K562 (cell line): Measurements from ENCODE around the gene TRPC1. TPM values are rescaled to one million over a fixed set of nuclear protein-coding genes. Genes with fewer than 3 reads are reported as not detected.
A peak's percentile ranks its signal among the peaks of the same experiment; 100 is the strongest.

Experiments
- ATAC-seq: fragments of 200-7000 bp; cut with Tn5 transposase; 3 replicates; pipeline ENCODE4 v1.9.1; 2020; ENCODE audit warnings: moderate library complexity
- BruUV-seq: library from RNA; stranded (reverse); fragments of 400-500 nt; replicated peaks from 2 replicates; lab custom pipeline; 2021; lab: Mats Ljungman, UMichigan
- CTCF ChIA-PET: fragments of 300-600 bp; formaldehyde crosslinking; extraction: SDS; loops from one replicate; lab custom pipeline; 2021; ENCODE audit warnings: low intra/inter-chr PET ratio; lab: Yijun Ruan, JAX
- POLR2A ChIA-PET: fragments of 300-600, 350-650 bp; sonication (Branson Sonifier 250); formaldehyde crosslinking; extraction: SDS; loops from one replicate; lab custom pipeline; 2021; ENCODE audit warnings: antibody characterized with exemption, inconsistent platforms; lab: Yijun Ruan, JAX
- DNase-seq, 4 experiments: peaks; one replicate each; pipeline versions ENCODE4 v3.0.0 to v3.0.0-alpha.2; 2011 to 2018; ENCODE audit warnings: low spot score in 3 of 4, mixed read lengths in 3 of 4; ENCODE audit errors: extremely low read depth in 1 of 4
- FAIRE-seq: peaks from 2 replicates; lab custom pipeline; 2011; peaks lifted over from hg19 to GRCh38; lab: Jason Lieb, UNC
- H2AFZ ChIP-seq: 2 replicates; pipeline ENCODE4 v1.6.0; 2011; ENCODE audit warnings: low read depth, low read length, control low read depth, inconsistent platforms
- H3K27ac ChIP-seq: fragments of 200-600 bp; 3 replicates; pipeline ENCODE4 v1.8.0; 2011; ENCODE audit warnings: low read depth, mild to moderate bottlenecking, control low read depth, inconsistent platforms, low read length, moderate library complexity, mixed read lengths; ENCODE audit errors: extremely low read depth
- H3K27me3 ChIP-seq, 2 experiments: fragments of 300-600 bp in 1 of 2; 2 replicates in 1 of 2; 3 replicates in 1 of 2; pipeline versions ENCODE4 v1.6.0 to v1.8.0; 2011; ENCODE audit warnings: inconsistent platforms in 2 of 2, low read length in 2 of 2, mild to moderate bottlenecking in 1 of 2, mixed read lengths in 1 of 2, moderate library complexity in 1 of 2; ENCODE audit not compliant: control insufficient read depth in 2 of 2, insufficient read depth in 2 of 2
- H3K36me3 ChIP-seq: fragments of 300-600 bp; 3 replicates; pipeline ENCODE4 v1.8.0; 2011; ENCODE audit warnings: mild to moderate bottlenecking, low read length, inconsistent platforms; ENCODE audit not compliant: control insufficient read depth, insufficient read depth
- H3K4me1 ChIP-seq, 2 experiments: fragments of 200-600 bp in 1 of 2; replicated peaks in 1 of 2; 2 replicates in 1 of 2; 3 replicates in 1 of 2; pipeline versions ENCODE4 v1.5.1 to v1.8.0; 2011; ENCODE audit warnings: inconsistent platforms in 2 of 2, low read length in 2 of 2, mild to moderate bottlenecking in 1 of 2, mixed read lengths in 1 of 2, moderate library complexity in 1 of 2; ENCODE audit not compliant: control insufficient read depth in 2 of 2, insufficient read depth in 2 of 2
- H3K4me2 ChIP-seq: 2 replicates; pipeline ENCODE4 v1.6.1; 2011; ENCODE audit warnings: low read length, control low read depth, inconsistent platforms, mixed read lengths; ENCODE audit not compliant: insufficient read depth
- H3K4me3 ChIP-seq: fragments of 200-600 bp; sonication (generic), shearing (Covaris generic); 2 replicates; pipeline ENCODE4 v1.5.1; 2016; ENCODE audit warnings: control low read depth, inconsistent platforms
- H3K79me2 ChIP-seq: fragments of 200-600 bp; 3 replicates; pipeline ENCODE4 v1.8.0; 2011; ENCODE audit warnings: low read length, inconsistent platforms; ENCODE audit not compliant: control insufficient read depth, insufficient read depth
- H3K9ac ChIP-seq, 2 experiments: 2 replicates each; pipeline versions ENCODE4 v1.6.0 to v1.6.1; 2011; ENCODE audit warnings: low read depth in 2 of 2, low read length in 2 of 2, control low read depth in 1 of 2, inconsistent platforms in 1 of 2, mild to moderate bottlenecking in 1 of 2, mixed read lengths in 1 of 2; ENCODE audit not compliant: insufficient read depth in 1 of 2
- H3K9me1 ChIP-seq: one replicate; pipeline ENCODE4 v1.6.0; 2011; ENCODE audit warnings: inconsistent platforms, mild to moderate bottlenecking, low read length, moderate library complexity; ENCODE audit not compliant: control insufficient read depth, insufficient read depth
- H3K9me3 ChIP-seq: replicated peaks from 2 replicates; pipeline ENCODE4 v1.5.1; 2011; ENCODE audit warnings: low read depth, low read length, inconsistent platforms; ENCODE audit not compliant: control insufficient read depth, insufficient read depth
- H4K20me1 ChIP-seq: replicated peaks from 2 replicates; pipeline ENCODE4 v1.6.1; 2011; ENCODE audit warnings: low read length, inconsistent platforms, mixed read lengths; ENCODE audit not compliant: control insufficient read depth, insufficient read depth
- ARID1B ChIP-seq: fragments of 450-650 bp; IDR thresholded peaks from 2 replicates; pipeline ENCODE4 v1.6.1; 2016; ENCODE audit warnings: antibody characterized with exemption, mild to moderate bottlenecking, inconsistent platforms
- CBX2 ChIP-seq: fragments of 200-600 bp; sonication (generic); IDR thresholded peaks from one replicate; pipeline ENCODE4 v1.6.1; 2012; ENCODE audit warnings: mild to moderate bottlenecking, low read length, inconsistent platforms; ENCODE audit not compliant: insufficient read depth, poor library complexity, severe bottlenecking
- CTBP1 ChIP-seq: fragments of 450-650 bp; IDR thresholded peaks from 2 replicates; pipeline ENCODE4 v1.6.1; 2016; ENCODE audit warnings: borderline replicate concordance
- GABPA ChIP-seq: fragments of 200-800 bp; sonication (Bioruptor generic); conservative IDR thresholded peaks from 2 replicates; pipeline ENCODE4 v1.6.1; 2016; ENCODE audit warnings: low read depth, missing genetic modification characterization, missing compliant biosample characterization
- KAT2B ChIP-seq: IDR thresholded peaks from one replicate; pipeline ENCODE4 v1.6.1; 2012; ENCODE audit warnings: low read depth, mild to moderate bottlenecking, control low read depth, inconsistent platforms, low read length, moderate library complexity
- MCM7 ChIP-seq, 2 experiments: fragments of 450-650 bp; IDR thresholded peaks; 2 replicates each; pipeline ENCODE4 v1.6.1; 2016 to 2018
- MEIS2 ChIP-seq: fragments of 450-650 bp; IDR thresholded peaks from 2 replicates; pipeline ENCODE4 v1.6.1; 2014; ENCODE audit warnings: mild to moderate bottlenecking; ENCODE audit not compliant: partially characterized antibody
- NR2F6 ChIP-seq: fragments of 450-650 bp; formaldehyde crosslinking; IDR thresholded peaks from 2 replicates; pipeline ENCODE4 v1.4.0; 2020; ENCODE audit warnings: mild to moderate bottlenecking
- POLR2G ChIP-seq: fragments of 200-400 bp; formaldehyde crosslinking; IDR thresholded peaks from 2 replicates; pipeline ENCODE4 v1.6.1; 2017; ENCODE audit warnings: low read depth, mild to moderate bottlenecking, antibody characterized with exemption, low read length, moderate library complexity
- RHOXF2B ChIP-seq: fragments of 250-450 bp; sonication (Bioruptor Pico); conservative IDR thresholded peaks from 2 replicates; pipeline ENCODE4 v1.5.1; 2021
- SMARCA4 ChIP-seq: fragments of 450-650 bp; IDR thresholded peaks from 2 replicates; pipeline ENCODE4 v1.6.1; 2016
- SP1 ChIP-seq: sonication (generic); formaldehyde crosslinking; IDR thresholded peaks from 2 replicates; pipeline ENCODE4 v1.8.1; 2022; ENCODE audit warnings: mild to moderate bottlenecking, missing genetic modification reagents
- ZNF584 ChIP-seq: fragments of 200-800 bp; sonication (Bioruptor generic); IDR thresholded peaks from 2 replicates; pipeline ENCODE4 v1.6.1; 2016; ENCODE audit warnings: low read depth, mild to moderate bottlenecking, missing genetic modification characterization, missing compliant biosample characterization
- WGBS: fragments of 100-300 bp; shearing (Covaris generic); methylation state at CpG from one replicate; pipeline ENCODE4 v1.1.6; 2016; ENCODE audit warnings: low coverage, mixed read lengths; ENCODE audit not compliant: insufficient coverage; ENCODE audit errors: missing lambda C conversion rate; 5-methylcytosine and 5-hydroxymethylcytosine counted together
- in situ Hi-C: fragments of 300-500 bp; cut with MboI; formaldehyde crosslinking; loops from 4 replicates; pipeline ENCODE4 v1.15.0; 2018; ENCODE audit warnings: inconsistent platforms, mixed read lengths
- intact Hi-C: fragments of 100-400 bp; cut with micrococcal nuclease; formaldehyde crosslinking; loops from 2 replicates; pipeline ENCODE4 v1.14.2; 2022
- polyA plus RNA-seq, 8 experiments: library from polyadenylated mRNA; depleted of rRNA in 4 of 8; stranded (reverse) in 5 of 8; unstranded in 3 of 8; fragments of >200 nt; fragmentation: Nextera tagmentation in 2 of 8; fragmentation: Illumina TruSeq in 1 of 8; extraction: Ambion mirVana in 2 of 8; extraction: Trizol in 1 of 8; gene quantifications; 2 replicates each; pipeline versions ENCODE4 v1.2.1 to v1.2.3, GENCODE V29; 2011 to 2014; ENCODE audit warnings: inconsistent platforms in 1 of 8, missing spikeins in 1 of 8
- total RNA-seq, 7 experiments: library from RNA; depleted of rRNA in 6 of 7; stranded (reverse); fragments of >200 nt in 6 of 7; fragmentation: Illumina TruSeq in 2 of 7; extraction: Trizol in 2 of 7; gene quantifications; 2 replicates each; pipeline versions ENCODE4 v1.2.1 to v1.2.3, GENCODE V29; 2011 to 2021; ENCODE audit warnings: low replicate concordance in 1 of 7
- TF ChIP-seq, protein P1 (sequence below): fragments of 450-650 bp; IDR thresholded peaks from 2 replicates; pipeline ENCODE4 v1.7.0; 2016; ENCODE audit warnings: borderline replicate concordance
- TF ChIP-seq, protein P2 (sequence below): sonication (generic); formaldehyde crosslinking; IDR thresholded peaks from 2 replicates; pipeline ENCODE4 v1.8.1; 2023; ENCODE audit warnings: mild to moderate bottlenecking, missing genetic modification reagents
- TF ChIP-seq, protein P3 (sequence below), 2 experiments: IDR thresholded peaks in 1 of 2; conservative IDR thresholded peaks in 1 of 2; 2 replicates each; pipeline ENCODE4 v1.6.1; 2016; ENCODE audit warnings: low read depth in 2 of 2, mild to moderate bottlenecking in 1 of 2, missing compliant biosample characterization in 1 of 2, missing genetic modification characterization in 1 of 2, moderate library complexity in 1 of 2

Gene TRPC1
- total and polyA plus RNA-seq, 9 of the 15 experiments (the other 6 are each of a cell fraction or from before 2014, with no cell fraction given), result 1.4 to 6.5 (median 3.0) TPM

DNA sequence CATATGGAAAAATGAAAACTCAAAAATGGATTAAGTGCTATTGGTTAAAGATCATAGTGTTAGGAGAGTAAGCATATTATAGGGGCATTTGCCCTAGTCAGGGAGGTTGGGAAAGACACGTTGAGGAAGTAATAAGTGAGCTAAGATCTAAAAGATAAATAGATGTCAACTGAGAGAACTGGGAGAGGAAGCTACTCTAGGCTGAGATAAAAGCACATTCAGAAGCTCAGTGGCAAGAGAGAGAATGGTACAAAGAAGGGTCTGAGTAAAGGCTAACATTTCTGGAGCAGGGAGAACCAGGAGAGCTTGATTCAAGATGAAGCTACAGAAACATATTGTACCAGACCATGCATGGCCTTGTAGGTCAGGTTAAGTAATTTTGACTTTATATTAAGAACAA, 63.9 kb downstream of the TRPC1 start:
- intact Hi-C loops, result no loop called here
- no peaks in the 10 kb centered on the region for H4K20me1 ChIP-seq
- no peaks in the 10 kb centered on the region for H3K27me3 ChIP-seq
- DNase-seq (peak in 1 of 4 experiments; percentile 21), FAIRE-seq (no peak), ATAC-seq (peak; percentile 79)
- in situ Hi-C loops, result no loop called here
- 0% methylated on average over 1 of the region's 1 CpG for WGBS
- H3K27ac ChIP-seq, result no peak overlapping the region
- H2AFZ ChIP-seq, result 0 out of 2 replicates have a peak overlapping the region, but pooled peaks have one; percentile 22
- H3K36me3 ChIP-seq, result no peaks in the 10 kb centered on the region
- BruUV-seq, result no TSS peak
- no peaks in the 10 kb centered on the region for H3K9me1 ChIP-seq
- POLR2A ChIA-PET, result interaction anchor here (0.6 to 1.8 kb wide), 6 partner anchors 10 to 386 kb away, joined by 3 to 11 read pairs (median 3); no protein-coding TSS in a partner anchor
- CTCF ChIA-PET, result no interaction called here
- H3K79me2 ChIP-seq, result no peaks in the 10 kb centered on the region
- no peaks in the 10 kb centered on the region for H3K9me3 ChIP-seq
- H3K4me1 ChIP-seq, result peaks cover 0 to 14% of the 10 kb centered on the region in 2 experiments; a peak in 3 of 5 replicates
- no peak overlapping the region for H3K4me2 ChIP-seq
- no peak overlapping the region for H3K9ac ChIP-seq
- no peak overlapping the region for H3K4me3 ChIP-seq
- 0 out of 2 replicates have a peak, but pooled peaks have one; percentile 11 for TF ChIP-seq CTBP1
- no peak for TF ChIP-seq NR2F6
- TF ChIP-seq CBX2, result no peak
- no peak for TF ChIP-seq MCM7 (IDR thresholded peaks at IDR 0.05)
- 0 out of 2 replicates have a peak, but pooled peaks have one; percentile 23 for TF ChIP-seq GABPA (tag)
- TF ChIP-seq POLR2G, result no peak
- no peak for TF ChIP-seq RHOXF2B (CRISPR knock-in tag)
- TF ChIP-seq MEIS2, result peak; percentile 25
- TF ChIP-seq, protein P1, sequence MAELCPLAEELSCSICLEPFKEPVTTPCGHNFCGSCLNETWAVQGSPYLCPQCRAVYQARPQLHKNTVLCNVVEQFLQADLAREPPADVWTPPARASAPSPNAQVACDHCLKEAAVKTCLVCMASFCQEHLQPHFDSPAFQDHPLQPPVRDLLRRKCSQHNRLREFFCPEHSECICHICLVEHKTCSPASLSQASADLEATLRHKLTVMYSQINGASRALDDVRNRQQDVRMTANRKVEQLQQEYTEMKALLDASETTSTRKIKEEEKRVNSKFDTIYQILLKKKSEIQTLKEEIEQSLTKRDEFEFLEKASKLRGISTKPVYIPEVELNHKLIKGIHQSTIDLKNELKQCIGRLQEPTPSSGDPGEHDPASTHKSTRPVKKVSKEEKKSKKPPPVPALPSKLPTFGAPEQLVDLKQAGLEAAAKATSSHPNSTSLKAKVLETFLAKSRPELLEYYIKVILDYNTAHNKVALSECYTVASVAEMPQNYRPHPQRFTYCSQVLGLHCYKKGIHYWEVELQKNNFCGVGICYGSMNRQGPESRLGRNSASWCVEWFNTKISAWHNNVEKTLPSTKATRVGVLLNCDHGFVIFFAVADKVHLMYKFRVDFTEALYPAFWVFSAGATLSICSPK, result no peak
- TF ChIP-seq, protein P2, sequence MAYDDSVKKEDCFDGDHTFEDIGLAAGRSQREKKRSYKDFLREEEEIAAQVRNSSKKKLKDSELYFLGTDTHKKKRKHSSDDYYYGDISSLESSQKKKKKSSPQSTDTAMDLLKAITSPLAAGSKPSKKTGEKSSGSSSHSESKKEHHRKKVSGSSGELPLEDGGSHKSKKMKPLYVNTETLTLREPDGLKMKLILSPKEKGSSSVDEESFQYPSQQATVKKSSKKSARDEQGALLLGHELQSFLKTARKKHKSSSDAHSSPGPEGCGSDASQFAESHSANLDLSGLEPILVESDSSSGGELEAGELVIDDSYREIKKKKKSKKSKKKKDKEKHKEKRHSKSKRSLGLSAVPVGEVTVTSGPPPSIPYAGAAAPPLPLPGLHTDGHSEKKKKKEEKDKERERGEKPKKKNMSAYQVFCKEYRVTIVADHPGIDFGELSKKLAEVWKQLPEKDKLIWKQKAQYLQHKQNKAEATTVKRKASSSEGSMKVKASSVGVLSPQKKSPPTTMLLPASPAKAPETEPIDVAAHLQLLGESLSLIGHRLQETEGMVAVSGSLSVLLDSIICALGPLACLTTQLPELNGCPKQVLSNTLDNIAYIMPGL (CRISPR knock-in tag), result no peak
- no peak for TF ChIP-seq KAT2B
- TF ChIP-seq SP1 (CRISPR knock-in tag), result no peak
- TF ChIP-seq ARID1B, result peak; percentile 23; the same call in 1 of the 2 replicates
- no peak for TF ChIP-seq ZNF584 (CRISPR knock-in tag)
- TF ChIP-seq, protein P3, sequence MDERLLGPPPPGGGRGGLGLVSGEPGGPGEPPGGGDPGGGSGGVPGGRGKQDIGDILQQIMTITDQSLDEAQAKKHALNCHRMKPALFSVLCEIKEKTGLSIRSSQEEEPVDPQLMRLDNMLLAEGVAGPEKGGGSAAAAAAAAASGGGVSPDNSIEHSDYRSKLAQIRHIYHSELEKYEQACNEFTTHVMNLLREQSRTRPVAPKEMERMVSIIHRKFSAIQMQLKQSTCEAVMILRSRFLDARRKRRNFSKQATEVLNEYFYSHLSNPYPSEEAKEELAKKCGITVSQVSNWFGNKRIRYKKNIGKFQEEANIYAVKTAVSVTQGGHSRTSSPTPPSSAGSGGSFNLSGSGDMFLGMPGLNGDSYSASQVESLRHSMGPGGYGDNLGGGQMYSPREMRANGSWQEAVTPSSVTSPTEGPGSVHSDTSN (CRISPR knock-in tag; IDR thresholded peaks at IDR 0.05; ENCODE audit: low read depth), result no peak
- TF ChIP-seq, protein P3 (tag; conservative IDR thresholded peaks at IDR 0.05; ENCODE audit: low read depth), result peak; percentile 44
- TF ChIP-seq SMARCA4, result peak; percentile 22; the same call in 1 of the 2 replicates
